Measurements from ENCODE around the gene MAGEB4.
"Not testable (repeated sequence)": the region's sequence is repeated elsewhere in the genome, so short reads cannot be mapped to it uniquely, and the experiment has no call there.

MAGEB4 gene, protein sequence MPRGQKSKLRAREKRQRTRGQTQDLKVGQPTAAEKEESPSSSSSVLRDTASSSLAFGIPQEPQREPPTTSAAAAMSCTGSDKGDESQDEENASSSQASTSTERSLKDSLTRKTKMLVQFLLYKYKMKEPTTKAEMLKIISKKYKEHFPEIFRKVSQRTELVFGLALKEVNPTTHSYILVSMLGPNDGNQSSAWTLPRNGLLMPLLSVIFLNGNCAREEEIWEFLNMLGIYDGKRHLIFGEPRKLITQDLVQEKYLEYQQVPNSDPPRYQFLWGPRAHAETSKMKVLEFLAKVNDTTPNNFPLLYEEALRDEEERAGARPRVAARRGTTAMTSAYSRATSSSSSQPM

DNA sequence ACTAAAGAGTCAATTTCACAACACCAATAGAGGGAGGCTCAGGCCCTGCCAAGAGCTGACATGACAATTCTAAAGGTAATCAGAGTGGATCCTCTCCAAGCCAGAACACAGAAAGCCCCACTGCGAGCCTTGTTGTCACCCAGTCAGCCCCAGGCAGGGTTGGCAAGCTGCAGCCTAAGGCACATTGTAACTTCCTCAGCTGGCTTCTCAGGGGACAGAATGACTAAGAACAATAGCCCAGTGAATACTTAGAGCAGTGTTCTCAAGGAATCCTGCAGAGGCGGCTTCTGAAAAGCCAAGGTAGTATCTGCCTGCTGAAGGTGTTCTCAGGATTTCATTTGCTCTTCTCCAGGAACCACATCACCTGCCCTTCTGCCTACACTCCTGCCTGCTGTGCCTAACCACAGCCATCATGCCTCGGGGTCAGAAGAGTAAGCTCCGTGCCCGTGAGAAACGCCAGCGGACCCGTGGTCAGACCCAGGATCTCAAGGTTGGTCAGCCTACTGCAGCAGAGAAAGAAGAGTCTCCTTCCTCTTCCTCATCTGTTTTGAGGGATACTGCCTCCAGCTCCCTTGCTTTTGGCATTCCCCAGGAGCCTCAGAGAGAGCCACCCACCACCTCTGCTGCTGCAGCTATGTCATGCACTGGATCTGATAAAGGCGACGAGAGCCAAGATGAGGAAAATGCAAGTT is at the start of gene MAGEB4:
TSS of gene MAGEB4 (plus strand) at position 277 of the 692 bp plus-strand sequence. CDS start at position 413, 136 bp downstream.
- DNase-seq (ENCODE audit: low read depth), result no peak

DNA sequence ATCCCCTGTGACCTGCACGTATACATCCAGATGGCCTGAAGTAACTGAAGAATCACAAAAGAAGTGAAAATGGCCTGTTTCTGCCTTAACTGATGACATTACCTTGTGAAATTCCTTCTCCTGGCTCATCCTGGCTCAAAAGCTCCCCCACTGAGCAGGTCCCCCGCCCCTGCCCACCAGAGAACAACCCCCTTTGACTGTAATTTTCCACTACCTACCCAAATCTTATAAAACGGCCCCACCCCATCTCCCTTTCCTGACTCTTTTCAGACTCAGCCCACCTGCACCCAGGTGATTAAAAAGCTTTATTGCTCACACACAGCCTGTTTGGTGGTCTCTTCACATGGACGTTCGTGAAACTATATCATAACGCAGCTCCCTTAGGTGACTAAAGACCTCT is 47.9 kb upstream of the MAGEB4 start:
- DNase-seq (ENCODE audit: low read depth), result not testable (repeated sequence)

DNA sequence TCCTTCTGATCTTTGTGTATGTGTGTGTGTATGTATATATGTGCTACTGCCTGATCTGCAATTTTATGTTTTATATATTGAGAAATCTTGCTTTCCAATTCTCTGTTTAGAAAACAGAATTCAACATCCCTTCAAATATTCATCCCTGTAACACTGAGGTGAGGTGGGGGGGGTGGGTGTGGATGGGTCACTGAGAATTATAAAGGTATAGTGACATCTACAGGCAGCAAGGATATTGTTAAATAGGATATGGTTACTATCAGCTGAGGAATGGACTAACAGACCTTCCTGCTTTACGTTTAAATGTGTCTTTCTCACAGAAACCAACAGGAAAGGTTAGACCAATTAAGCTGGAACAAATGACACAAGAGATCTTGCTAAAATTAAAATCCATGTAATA is 45.5 kb upstream of the MAGEB4 start:
- no peak for DNase-seq (ENCODE audit: low read depth)

DNA sequence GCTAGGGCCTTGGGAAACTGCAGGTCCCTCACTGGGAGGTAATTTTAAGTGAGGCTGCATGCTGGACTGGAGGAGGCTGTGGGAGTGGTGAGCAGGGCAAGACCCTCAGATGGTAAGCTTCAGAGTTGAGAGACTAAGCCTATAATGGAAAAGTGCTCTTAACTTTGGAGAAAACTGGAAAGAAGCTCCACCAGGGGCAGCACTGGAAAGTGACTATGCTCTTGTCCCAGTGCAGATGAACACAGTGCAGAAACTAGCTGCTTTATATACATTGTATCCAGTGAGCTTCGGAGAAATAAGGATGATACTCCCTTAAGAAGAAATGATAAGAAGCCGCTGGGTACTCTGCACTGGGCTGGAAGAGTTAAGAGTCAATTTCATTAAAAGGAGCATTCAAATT is 29.6 kb upstream of the MAGEB4 start:
- no peak for DNase-seq (ENCODE audit: low read depth)

DNA sequence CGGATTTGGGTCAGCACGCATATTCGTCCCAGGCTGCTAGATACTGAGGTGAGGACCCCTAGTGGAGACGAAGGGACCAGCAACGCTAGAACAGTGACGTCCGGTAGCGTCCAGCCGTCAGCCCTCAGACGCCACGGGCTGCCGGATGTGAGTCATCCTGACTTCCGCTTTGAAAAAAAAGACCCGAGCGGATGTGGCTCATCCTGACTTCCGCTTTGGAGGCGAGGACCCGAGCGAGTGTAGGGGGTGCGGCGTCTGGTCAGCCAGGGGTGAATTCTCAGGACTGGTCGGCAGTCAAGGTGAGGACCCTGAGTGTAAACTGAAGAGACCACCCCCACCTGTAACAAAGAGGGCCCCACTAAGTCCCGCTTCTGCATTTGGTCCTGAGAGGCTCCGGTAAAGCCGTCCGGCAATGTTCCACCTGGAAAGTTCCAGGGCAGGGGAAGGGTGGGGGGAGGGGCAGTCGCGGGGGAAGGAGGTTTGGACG is 26.4 kb upstream of the MAGEB4 start, which contains the start of gene MAGEB2:
TSS of gene MAGEB2 (plus strand) at position 207 of the 487 bp plus-strand sequence. CDS start 3,018 bp downstream, outside the sequence.
- DNase-seq (ENCODE audit: low read depth), result no peak

DNA sequence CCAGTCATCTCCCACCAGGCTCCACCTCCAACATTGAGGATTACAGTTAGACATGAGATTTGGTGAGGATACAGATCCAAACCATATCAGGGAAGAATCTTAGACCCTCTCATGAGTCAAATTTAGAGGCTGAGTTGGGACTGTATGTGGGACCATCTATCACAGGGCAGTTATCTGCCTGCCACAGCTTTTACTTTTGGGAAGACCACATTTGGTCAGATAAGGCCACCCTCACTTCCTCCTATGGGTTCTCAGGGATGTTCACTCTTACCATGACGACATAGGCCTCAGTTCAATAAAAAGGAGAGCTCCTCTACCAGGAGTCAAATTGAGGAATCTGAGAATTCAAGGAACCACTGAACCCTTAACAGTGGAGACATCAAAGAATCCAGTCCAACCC is 24.3 kb upstream of the MAGEB4 start:
- DNase-seq (ENCODE audit: low read depth), result no peak

DNA sequence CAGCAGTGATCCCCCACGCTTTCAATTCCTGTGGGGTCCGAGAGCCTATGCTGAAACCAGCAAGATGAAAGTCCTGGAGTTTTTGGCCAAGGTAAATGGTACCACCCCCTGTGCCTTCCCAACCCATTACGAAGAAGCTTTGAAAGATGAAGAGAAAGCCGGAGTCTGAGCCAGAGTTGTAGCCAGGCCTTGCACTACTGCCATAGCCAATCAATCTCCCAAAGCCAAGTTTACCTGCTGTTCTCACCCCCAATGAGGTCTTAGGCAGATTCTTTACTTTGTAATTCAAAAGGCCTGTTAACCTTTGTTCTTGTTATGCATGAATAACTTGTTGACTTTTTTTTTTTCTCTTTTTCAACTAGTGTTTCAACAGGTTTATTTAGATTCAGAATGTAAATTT is 22.4 kb upstream of the MAGEB4 start:
- DNase-seq (ENCODE audit: low read depth), result no peak

DNA sequence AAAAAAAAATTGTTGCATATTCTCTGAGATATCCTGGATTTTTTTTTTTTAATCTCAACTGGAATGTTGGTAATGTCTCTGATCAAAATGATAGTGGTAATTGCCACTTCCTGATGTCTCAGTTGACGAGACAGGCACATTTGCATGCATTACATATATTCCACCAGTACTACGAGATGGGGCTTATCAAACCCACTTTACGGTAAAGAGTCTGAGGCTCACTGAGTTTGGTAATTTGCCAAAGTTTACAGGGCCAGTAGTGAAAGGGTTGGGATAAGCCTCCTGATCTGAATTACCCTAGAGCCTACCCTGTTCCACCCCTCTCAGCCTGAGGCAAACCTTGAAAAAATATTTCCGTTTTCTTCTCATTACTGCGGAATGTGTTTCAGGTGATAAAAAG is 21.1 kb upstream of the MAGEB4 start:
- no peak for DNase-seq (ENCODE audit: low read depth)

DNA sequence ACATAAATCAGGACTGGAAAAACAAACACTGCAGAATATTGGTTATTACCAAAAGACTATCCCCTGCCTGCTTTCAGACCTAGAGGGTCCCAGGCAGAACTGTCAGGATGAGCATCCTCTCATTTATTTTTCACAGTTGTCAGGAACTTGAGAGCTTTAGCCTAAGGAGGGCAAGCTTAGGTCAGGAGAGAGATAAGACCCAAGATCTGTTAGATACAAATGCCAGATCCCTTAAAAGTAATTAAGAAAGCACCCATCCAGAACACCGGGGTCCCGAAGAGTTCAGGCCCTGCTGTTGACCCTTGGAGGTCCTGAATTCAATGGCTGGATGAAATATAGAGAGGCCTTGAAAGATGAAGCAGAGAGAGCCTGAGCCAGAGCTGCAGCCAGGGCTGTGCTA is 17.3 kb upstream of the MAGEB4 start:
- no peak for DNase-seq (ENCODE audit: low read depth)

DNA sequence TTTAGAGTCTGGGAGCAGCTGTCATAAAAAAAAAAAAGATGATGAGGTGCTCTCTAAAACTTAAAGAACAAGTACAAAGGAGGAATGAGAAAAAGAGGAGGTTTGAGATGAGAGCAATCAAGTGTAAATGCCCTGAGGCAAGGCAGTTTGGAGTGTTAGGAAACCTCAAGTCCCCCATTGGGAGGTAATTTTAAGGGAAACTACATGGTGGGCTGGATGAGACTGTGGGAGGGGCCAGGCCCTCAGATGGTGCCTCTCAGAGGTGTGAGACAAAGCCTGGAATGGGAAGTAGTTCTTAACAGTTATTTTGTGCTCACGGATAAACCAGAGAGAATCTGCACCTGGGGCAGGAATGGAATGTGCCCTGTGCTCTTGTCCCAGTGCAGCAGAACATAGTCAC is 13.3 kb upstream of the MAGEB4 start:
- no peak for DNase-seq (ENCODE audit: low read depth)

DNA sequence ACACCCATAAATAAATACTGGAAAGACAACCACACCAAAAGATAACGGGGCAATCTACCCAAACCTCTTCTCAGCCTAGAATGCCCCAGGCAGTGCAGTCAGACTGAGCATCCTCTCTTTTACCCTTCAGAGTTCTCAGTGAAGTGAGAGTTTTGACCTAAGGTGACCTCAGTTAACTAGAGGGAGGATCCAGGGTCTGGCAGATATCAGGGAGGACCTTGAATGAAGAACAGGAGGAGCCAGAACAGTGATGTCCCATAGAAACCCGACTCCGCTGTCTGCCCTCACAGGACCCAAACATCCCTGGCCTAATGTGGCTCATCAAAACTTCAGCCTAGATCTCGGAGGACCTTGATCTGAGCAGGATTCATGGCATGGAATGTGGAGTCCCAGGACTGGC is 11.4 kb upstream of the MAGEB4 start, which contains the start of gene MAGEB3:
TSS of gene MAGEB3 (plus strand) at position 263 of the 400 bp plus-strand sequence. CDS start 5,268 bp downstream, outside the sequence.
- no peak for DNase-seq (ENCODE audit: low read depth)

DNA sequence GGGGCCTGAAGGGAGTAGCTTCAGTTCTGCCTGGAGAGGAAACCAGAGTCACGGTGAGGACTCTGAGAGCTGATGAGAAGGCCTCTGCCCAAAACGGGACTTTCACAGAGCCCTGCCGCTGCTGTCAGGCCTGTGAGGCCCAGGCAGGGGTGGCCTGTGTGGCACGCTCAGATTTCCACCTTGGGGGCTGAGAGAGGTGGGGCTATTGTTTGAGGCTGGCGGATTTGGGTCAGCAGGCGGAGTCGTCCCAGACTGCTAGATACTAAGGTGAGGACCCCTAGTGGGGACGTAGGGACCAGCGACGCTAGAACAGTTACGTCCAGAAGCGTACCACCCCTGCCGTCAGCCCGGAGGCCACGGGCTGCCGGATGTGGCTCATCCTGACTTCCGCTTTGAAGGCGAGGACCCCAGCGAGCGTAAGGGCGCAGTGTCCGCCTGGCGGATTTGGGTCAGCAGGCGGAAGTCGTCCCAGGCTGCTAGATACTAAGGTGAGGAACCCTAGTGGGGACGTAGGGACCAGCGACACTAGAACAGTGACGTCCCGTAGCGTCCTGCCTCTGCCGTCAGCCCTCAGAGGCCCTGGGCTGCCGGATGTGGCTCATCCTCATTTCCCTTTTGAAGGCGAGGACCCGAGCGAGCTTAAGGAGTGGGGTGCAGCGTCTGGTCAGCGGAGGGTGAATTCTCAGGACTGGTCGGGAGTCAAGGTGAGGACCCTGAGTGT is 5.1 kb downstream of the MAGEB4 start, which contains the start of gene MAGEB1:
TSS of gene MAGEB1 (plus strand) at position 378 of the 721 bp plus-strand sequence. CDS start 3,348 bp downstream, outside the sequence.
- no peak for DNase-seq (ENCODE audit: low read depth)

DNA sequence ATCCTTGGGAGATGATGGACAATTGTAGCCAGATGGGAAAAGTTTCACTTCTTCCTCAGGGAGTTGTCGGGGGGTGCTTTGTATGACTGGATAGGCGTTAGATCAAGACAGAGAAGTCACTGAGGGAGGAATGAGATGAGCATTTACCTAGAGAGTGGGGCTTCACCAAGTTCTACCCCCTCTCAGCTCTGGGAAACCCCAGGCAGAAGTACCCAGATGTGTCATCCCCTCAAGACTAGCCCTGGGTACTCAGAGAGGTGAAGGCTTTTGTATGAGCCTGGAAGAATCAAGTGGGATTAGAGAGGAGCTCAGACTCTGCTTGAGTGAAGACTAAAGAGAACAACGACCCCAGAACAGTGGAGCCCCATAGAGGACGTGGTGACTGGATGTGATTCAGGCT is 7.1 kb downstream of the MAGEB4 start:
- DNase-seq (ENCODE audit: low read depth), result no peak

DNA sequence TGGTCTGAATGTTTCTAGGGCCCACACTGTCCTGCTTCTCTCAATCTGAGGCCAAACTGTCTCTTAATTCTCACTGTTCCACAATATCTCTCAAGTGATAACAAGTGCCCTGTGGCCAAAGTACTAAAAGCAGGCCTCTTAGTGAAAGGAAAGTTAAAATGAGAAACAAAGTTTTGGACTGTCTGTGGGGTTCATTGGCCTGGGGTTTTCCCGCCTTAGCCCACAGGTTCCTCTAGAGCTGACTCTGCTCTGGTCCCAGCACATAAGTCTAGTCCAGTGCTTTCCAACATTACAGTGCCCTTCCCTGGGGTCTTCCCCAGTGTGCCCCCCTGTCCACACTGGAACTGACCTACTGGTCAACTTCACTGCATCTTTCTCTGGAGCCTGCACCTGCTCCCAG is 11.5 kb downstream of the MAGEB4 start:
- no peak for DNase-seq (ENCODE audit: low read depth)

DNA sequence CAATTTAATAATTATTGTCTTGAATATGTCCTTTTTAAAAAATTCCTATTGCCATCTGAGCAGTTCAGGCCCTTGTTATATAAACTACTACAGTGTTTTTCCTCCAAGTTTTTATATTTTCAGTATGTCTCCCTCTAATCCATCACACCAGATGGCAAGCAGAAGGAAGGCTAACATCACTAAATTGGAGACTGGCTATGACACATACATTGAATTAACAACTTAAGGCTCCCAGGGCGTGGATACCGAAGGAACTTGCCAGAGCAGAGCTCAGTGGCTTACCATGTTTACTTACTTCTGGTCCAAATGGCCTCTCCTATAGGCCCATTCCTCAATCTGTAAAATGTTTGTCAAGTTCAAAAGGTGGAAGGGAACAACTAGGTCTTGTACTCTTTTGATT is 18.1 kb downstream of the MAGEB4 start:
- no peak for DNase-seq (ENCODE audit: low read depth)

DNA sequence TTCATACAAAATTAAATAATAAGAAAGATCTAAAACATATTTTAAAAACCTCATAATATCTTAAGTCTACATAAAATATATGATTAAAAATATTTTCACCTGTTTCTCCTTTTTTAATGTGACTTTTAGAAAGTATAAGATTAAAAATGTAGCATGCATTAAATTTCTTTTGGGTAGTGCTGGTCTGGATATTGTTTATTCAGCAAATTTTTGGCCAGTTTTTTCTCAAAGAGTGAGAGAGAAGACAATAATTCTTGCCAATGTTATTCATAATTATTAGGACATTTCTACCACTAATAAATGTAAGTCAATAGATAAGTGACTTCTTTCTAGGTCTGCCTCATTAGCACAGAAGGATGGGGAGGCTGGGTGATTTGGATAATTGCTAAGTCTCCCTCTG is 19.2 kb downstream of the MAGEB4 start:
- no peak for DNase-seq (ENCODE audit: low read depth)

DNA sequence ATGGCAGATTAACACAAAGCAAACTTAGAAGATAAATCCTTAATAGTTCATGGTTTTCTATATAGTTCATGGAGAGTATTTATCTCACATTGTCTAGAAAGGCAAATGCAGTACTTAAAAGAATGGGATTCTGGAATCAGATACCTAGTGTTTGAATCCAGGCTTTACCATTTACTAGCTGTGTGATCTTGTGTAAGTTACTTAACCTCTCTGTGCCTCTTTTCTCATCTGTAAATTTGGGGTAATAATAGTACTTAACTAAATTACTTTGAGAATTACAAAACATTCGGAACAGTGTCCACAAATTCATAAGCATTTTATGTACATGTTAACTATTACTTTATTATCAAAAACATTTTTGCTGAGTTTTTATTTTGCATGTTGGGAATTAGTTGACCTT is 21.0 kb downstream of the MAGEB4 start:
- no peak for DNase-seq (ENCODE audit: low read depth)

DNA sequence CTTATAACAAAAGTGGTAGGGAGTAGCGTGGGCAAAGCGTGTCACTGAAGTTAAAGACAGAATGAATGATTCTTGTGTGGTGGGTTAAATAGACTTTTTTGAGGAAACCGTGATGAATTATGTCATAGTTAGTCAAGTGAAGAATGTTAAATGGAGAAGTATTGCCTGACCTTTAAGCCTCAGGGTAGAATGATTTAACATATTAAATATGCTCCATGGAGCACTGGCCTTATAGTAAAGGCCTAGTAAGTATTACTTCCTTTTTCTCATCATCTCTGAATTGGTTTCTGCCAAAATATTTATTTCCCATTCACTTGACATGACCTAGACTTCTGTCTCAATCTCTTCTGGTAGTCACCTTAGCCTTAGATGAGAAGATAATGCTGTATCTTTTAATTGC is 28.8 kb downstream of the MAGEB4 start:
- no peak for DNase-seq (ENCODE audit: low read depth)

DNA sequence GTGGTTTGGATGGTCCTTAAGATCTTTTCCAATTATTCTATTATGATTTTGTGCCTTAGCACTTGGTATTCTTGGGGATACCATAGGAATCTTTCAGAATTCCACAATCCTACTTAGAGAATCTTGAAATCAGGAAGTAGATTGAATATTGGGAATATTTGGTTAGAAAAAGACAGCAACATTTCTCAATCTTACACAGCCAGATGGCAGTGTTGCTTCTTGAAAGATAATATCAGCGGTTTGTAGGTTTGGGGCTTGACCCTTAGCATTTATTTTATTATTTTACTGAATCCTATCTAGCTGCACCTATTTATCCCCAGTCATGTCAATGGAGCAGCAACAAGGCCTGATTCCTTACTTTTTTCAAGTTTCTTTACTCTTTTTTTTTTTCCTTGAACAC is 33.7 kb downstream of the MAGEB4 start:
- DNase-seq (ENCODE audit: low read depth), result no peak

DNA sequence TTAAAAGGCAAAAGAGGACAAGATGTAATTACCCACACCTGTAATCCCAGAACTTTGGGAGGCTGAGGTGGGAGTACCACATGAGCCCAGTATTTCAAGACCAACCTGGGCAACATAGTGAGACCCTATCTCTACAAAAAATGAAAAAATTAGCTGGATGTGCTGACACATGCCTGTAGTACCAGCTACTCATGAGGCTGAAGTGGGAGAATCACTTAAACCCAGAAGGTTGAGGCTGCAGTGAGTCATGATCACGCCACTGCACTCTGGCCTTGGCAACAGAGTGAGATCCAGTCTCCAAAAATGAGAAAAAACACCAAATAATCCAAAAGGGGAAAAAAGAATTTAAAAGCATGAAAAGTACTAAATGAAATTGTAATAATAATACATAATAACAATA is 36.6 kb downstream of the MAGEB4 start:
- DNase-seq (ENCODE audit: low read depth), result no peak

DNA sequence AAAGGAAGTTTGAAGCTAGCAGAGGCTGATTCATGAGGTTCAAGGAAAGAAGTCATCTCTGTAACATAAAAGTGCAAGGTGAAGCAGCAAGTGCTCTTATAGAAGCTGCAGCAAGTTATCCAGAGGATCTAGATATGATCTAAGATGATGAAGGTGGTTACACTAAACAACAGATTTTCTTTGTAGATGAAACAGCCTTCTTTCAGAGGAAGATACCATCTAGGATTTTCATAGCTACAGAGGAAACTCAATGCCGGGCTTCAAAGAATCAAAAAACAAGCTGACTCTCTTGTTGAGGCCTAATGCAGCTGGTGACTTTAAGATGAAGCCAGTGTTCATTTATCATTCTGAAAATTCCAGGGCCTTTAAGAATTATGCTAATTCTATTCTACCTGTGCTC is 38.6 kb downstream of the MAGEB4 start:
- DNase-seq (ENCODE audit: low read depth), result no peak

DNA sequence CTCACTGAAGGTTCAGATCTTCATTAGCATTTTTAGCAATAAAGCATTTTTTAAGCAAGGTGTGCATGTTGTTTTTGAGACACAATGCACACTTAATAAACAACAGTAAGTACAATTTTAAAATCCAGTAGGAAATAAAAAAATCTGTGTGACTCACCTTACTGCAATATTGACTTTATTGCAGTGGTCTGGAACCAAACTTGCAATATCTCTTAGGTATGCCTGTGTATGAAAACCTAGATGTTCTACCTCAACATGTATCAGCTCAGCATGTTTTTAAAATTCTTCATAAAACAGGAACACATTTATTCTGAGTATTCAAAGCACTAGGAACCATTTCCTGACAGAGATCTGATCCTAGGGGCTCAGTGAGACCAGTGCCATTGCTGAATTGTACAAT is 40.7 kb downstream of the MAGEB4 start:
- no peak for DNase-seq (ENCODE audit: low read depth)

All from T-helper 22 cell (primary cell).